ENCODE data around the gene ZBTB3.

Gene ZBTB3

GRCh38 chr11:62719302-62719978, 34.5 kb downstream of the ZBTB3 start:
- peak overlapping the region in 1 of 2 donors; percentile 35 for H3K27ac Mint-ChIP-seq
- DNase-seq (no peak), ATAC-seq (replicated peaks) (no peak)
- peaks cover 11 to 34% of the 10 kb centered on the region in 2 donors for H3K4me1 Mint-ChIP-seq (ENCODE audit: low read depth in 2 of 2)
- H3K9me3 Mint-ChIP-seq = no peaks in the 10 kb centered on the region
- H3K27me3 Mint-ChIP-seq = no peaks in the 10 kb centered on the region
- H3K4me3 Mint-ChIP-seq = no peak overlapping the region
- H3K36me3 Mint-ChIP-seq (ENCODE audit: insufficient read depth) = peaks cover 100% of the 10 kb centered on the region

GRCh38 chr11:62716816-62717215, 37.1 kb downstream of the ZBTB3 start:
- peaks cover 4 to 29% of the 10 kb centered on the region in 2 donors for H3K4me1 Mint-ChIP-seq (ENCODE audit: low read depth in 2 of 2)
- no peaks in the 10 kb centered on the region for H3K9me3 Mint-ChIP-seq
- H3K27me3 Mint-ChIP-seq = no peaks in the 10 kb centered on the region
- ATAC-seq (replicated peaks) (no peak), DNase-seq (no peak)
- H3K4me3 Mint-ChIP-seq = no peak overlapping the region
- H3K27ac Mint-ChIP-seq = peak overlapping the region in 1 of 2 donors; percentile 41
- H3K36me3 Mint-ChIP-seq (ENCODE audit: insufficient read depth) = peaks cover 99% of the 10 kb centered on the region

DNA sequence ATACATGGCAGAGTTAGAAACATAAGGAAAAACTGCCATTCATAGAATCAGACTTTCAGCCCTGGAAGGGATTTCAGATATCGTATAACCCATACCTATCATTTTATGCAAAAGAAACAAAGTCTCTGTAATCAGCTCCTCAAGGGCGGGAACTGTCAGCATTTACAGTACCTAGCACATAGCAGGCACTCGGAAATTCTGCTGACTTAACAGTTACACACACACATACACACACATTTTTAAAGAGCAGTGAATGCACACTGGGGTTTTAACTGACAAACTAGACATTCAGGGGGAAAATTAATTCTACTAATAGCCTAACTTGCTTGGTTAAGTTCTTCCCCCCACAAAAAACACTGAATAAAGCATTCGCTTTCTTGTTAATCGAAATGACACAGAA, 37.8 kb downstream of the ZBTB3 start:
- H3K4me1 Mint-ChIP-seq (ENCODE audit: low read depth in 2 of 2) = peaks cover 4 to 29% of the 10 kb centered on the region in 2 donors
- DNase-seq (no peak), ATAC-seq (replicated peaks) (no peak)
- H3K36me3 Mint-ChIP-seq (ENCODE audit: insufficient read depth) = peaks cover 97% of the 10 kb centered on the region
- no peaks in the 10 kb centered on the region for H3K9me3 Mint-ChIP-seq
- no peaks in the 10 kb centered on the region for H3K27me3 Mint-ChIP-seq
- H3K4me3 Mint-ChIP-seq = no peak overlapping the region
- H3K27ac Mint-ChIP-seq = no peak overlapping the region

DNA sequence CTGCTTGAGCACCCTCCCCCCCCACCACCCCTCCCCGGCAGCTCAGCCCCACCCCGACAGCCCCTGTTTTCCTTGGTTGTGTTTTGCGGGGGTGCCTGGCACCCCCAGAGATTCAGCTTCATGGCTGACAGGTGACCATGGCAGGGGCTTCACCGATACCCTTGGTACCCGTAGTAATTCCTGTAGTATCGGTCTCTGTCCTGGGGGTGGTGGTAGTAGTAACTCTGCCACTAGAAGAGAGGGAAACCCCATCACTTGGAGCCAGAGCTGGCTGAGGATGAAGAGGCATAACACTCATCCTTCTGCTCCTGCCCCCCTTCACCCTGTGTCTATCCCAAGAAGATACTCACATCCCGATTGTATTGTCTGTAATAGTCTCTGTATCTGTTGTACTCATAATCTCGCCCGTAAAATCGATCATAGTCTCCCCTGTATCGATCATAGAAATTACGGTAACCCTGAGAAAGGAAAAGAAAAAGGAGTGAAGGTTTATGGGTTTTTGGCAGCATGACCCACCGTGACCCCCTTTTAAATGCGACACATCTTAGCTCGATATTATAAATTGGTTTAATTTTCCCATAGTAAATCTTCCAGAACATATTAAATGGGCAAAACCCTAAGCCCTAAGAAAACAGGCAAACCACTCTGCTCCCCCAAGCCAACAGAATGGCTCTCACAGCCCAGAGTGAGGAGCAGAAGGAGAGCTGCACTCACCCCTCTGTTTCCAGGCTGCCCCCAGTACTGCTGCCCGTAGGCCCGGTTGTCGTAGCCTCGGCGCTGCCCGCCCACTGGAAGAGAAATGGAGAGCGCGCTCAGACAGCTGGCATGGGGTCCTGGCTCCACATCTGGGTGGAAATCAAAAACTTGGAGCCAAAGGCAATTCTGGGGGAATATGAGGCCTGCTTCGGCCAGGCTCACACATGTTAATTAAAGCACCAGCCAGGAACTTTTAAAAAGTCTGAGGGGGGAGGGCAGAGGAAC, 38.5 kb downstream of the ZBTB3 start:
- ATAC-seq (replicated peaks) (no peak), DNase-seq (no peak)
- no peaks in the 10 kb centered on the region for H3K27me3 Mint-ChIP-seq
- peak overlapping the region in 1 of 2 donors; percentile 41 for H3K27ac Mint-ChIP-seq
- no peak overlapping the region for H3K4me3 Mint-ChIP-seq
- H3K4me1 Mint-ChIP-seq (ENCODE audit: low read depth in 2 of 2) = peaks cover 4 to 29% of the 10 kb centered on the region in 2 donors
- H3K36me3 Mint-ChIP-seq (ENCODE audit: insufficient read depth) = peaks cover 97% of the 10 kb centered on the region
- no peaks in the 10 kb centered on the region for H3K9me3 Mint-ChIP-seq

DNA sequence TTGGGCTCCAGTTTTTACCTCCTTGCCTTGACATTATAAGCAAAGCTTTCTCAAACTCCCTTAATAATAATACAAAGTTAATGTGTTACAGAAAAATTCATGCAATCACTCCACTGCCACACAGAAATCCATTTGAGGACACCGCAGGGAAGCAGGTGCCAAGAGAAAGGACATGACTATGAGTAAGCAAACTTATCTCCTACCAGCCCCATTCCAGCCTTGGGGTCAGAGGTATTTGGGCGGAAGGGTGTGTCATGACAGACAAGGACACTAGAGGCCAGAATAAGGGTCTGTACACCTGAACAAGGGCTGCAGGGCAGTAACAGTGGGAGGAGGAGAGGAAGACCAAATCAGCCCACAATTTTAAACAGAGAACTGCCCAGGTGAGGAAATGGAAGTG, 40.6 kb downstream of the ZBTB3 start:
- no peak overlapping the region for H3K27ac Mint-ChIP-seq
- no peaks in the 10 kb centered on the region for H3K27me3 Mint-ChIP-seq
- H3K36me3 Mint-ChIP-seq (ENCODE audit: insufficient read depth) = peaks cover 96% of the 10 kb centered on the region
- H3K4me3 Mint-ChIP-seq = no peak overlapping the region
- no peak for DNase-seq
- no peaks in the 10 kb centered on the region for H3K9me3 Mint-ChIP-seq
- peaks cover 17 to 36% of the 10 kb centered on the region in 2 donors for H3K4me1 Mint-ChIP-seq (ENCODE audit: low read depth in 2 of 2)
- ATAC-seq (replicated peaks) = no peak

GRCh38 chr11:62712861-62713260, 41.1 kb downstream of the ZBTB3 start:
- H3K27ac Mint-ChIP-seq = peak overlapping the region in 1 of 2 donors; percentile 61
- ATAC-seq (replicated peaks) (no peak), DNase-seq (no peak)
- H3K9me3 Mint-ChIP-seq = no peaks in the 10 kb centered on the region
- H3K36me3 Mint-ChIP-seq (ENCODE audit: insufficient read depth) = peaks cover 91% of the 10 kb centered on the region
- no peak overlapping the region for H3K4me3 Mint-ChIP-seq
- no peaks in the 10 kb centered on the region for H3K27me3 Mint-ChIP-seq
- H3K4me1 Mint-ChIP-seq (ENCODE audit: low read depth in 2 of 2) = peaks cover 19 to 31% of the 10 kb centered on the region in 2 donors

- peaks cover 20 to 30% of the 10 kb centered on the region in 2 donors for H3K4me1 Mint-ChIP-seq (ENCODE audit: low read depth in 2 of 2)
- H3K4me3 Mint-ChIP-seq = no peak overlapping the region
- no peak for ATAC-seq (replicated peaks)
- H3K9me3 Mint-ChIP-seq = no peaks in the 10 kb centered on the region
- peak overlapping the region in 1 of 2 donors; percentile 61 for H3K27ac Mint-ChIP-seq
- no peaks in the 10 kb centered on the region for H3K27me3 Mint-ChIP-seq
- no peak for DNase-seq
- H3K36me3 Mint-ChIP-seq (ENCODE audit: insufficient read depth) = peaks cover 86% of the 10 kb centered on the region
These were observed 41.6 kb downstream of the ZBTB3 start for GRCh38 chr11:62712276-62712812.

DNA sequence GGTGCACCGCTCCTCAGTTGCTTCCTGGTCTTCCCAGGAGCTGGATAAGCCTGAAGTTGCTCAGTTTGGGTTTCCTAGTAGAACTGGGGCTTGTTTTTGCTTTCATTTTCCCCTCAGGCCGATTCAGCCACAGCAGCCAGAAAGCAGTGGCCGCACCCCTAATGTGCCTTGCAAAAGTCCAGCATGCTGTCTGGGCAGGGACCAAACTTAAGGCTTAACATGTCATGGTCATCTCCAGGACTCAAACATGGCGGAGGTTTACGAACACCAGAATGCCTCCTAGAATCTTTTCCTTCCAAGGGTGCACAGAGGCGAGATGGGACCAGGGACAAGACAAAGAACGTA, 44.0 kb downstream of the ZBTB3 start:
- Mint-ChIP-seq H3K9me3 (no peaks in the 10 kb centered on the region), H3K27me3 (no peaks in the 10 kb centered on the region), H3K4me3 (peak overlapping the region; percentile 87 to 90), H3K36me3 (ENCODE audit: insufficient read depth) (peaks cover 79% of the 10 kb centered on the region), H3K4me1 (ENCODE audit: low read depth in 2 of 2) (peaks cover 35 to 38% of the 10 kb centered on the region in 2 donors), H3K27ac (peak overlapping the region; percentile 94 to 95)
- DNase-seq (no peak), ATAC-seq (replicated peaks) (no peak)

DNA sequence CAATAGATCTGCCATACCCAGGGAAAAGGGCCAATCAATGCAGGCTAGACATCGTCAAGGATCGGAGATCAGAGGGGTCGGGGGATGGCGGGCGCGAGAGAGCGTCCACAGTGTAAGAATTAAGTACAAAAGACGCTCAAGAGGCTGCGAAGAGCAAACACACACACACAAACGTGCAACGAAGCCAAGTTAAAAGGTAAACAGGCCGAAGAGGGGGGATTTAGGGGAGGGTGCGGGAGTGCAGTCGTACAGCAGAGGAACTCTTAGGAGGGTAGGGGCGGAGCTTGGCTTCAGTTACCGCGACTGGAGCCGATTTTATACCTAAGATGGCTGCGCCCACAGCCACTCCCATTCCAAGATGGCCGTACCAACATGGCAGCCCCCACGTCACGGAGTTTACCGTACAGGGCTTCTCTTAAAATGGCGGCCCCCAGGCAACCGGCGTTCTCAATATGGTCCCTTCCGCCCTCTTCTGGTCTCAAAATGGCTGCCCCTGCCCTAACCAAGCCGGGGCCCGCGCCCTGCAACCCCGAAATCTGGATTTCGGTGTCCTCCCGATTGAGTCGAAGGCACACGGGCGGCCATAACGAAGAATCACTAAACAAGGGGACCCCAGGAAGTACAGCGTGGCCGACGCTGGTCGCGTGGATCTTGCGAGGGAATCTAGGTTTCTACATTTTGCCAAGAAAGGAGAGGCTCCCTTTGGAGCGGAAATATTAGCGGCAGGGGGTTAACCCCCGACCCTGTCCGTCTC, 44.5 kb downstream of the ZBTB3 start:
- DNase-seq = peak; percentile 96 to 97 (median 96)
- Mint-ChIP-seq H3K4me1 (ENCODE audit: low read depth in 2 of 2) (peaks cover 35 to 37% of the 10 kb centered on the region in 2 donors), H3K27me3 (no peaks in the 10 kb centered on the region), H3K36me3 (ENCODE audit: insufficient read depth) (peaks cover 73% of the 10 kb centered on the region), H3K9me3 (no peaks in the 10 kb centered on the region), H3K4me3 (peak overlapping the region; percentile 87 to 90), H3K27ac (peak overlapping the region; percentile 94 to 95)
- ATAC-seq (replicated peaks) = peak; percentile 76

DNA sequence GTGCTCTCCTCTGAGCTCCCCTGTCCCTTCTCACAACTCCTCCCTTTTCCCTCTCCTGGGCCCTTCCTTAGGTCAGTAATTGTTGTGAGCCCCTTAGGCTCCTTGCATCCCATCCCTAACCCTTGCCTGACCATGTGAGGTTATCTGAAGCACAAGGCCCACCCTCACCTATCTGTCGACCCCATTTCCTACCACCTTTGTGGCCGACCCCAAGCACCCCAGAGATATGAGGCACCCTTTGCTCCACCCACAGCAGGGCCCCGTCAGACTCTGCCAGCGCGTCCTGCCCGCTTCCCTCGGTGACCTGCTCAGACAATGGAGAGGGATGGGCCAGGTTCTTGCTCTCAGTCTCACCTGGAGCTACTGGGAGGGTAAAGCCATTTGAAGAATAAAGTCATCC, 45.2 kb downstream of the ZBTB3 start:
- Mint-ChIP-seq H3K4me3 (peak overlapping the region; percentile 87 to 90), H3K36me3 (ENCODE audit: insufficient read depth) (peaks cover 68% of the 10 kb centered on the region), H3K9me3 (no peaks in the 10 kb centered on the region), H3K27ac (peak overlapping the region; percentile 94 to 95), H3K27me3 (no peaks in the 10 kb centered on the region), H3K4me1 (ENCODE audit: low read depth in 2 of 2) (peaks cover 35% of the 10 kb centered on the region in 2 donors)
- DNase-seq = peak in 1 of 3 experiments; percentile 24
- ATAC-seq (replicated peaks) = peak; percentile 13

DNA sequence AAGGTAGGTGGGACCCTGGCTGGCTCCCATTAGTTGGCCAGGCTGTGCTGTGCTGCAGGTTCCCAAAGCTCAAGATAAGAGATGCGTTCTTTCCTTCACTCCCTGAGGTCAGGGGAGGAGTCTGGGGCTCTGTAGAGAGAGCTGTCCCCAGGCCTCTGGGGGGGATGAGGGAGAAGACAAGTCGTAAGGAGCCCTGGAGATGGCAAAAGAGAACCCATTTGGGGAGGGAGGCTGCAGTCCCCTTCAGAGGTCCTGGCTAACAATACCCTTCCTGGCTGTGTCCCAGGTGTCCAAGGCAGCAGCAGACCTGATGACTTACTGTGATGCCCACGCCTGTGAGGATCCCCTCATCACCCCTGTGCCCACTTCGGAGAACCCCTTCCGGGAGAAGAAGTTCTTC, 45.6 kb downstream of the ZBTB3 start:
- Mint-ChIP-seq H3K4me1 (ENCODE audit: low read depth in 2 of 2) (peaks cover 31 to 35% of the 10 kb centered on the region in 2 donors), H3K36me3 (ENCODE audit: insufficient read depth) (peaks cover 64% of the 10 kb centered on the region), H3K9me3 (no peaks in the 10 kb centered on the region), H3K27ac (peak overlapping the region; percentile 94 to 95), H3K4me3 (peak overlapping the region; percentile 87 to 90), H3K27me3 (no peaks in the 10 kb centered on the region)
- no peak for ATAC-seq (replicated peaks)
- no peak for DNase-seq

DNA sequence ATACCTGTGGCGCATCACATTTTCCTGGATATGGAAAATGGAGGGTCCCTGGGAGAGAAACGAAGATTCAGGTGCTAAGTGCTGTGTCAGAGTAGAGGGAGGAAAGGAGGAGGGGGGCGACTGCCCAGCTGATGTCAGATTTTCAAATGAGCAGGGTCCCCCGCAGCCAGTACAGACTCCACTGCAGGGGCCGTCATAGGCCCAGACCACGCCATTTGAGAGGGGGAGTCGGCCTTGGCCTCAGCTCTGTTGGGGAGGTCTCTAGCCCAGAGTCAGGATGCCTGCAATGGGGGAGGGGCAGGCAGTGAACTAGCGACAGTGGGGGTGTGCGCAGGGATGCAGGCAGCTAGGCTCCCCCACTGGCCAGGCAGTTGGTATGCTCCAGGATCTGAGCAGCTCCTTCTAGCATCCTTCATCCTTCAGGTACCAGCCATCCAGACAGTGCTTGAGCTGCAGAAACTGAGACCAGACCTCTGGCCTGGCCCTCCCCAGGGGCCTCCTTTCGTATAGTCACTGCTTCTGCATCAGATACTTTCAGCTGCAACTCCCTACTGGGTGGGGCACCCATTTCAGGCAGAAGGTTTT, 46.6 kb downstream of the ZBTB3 start, which contains the start of the genes BSCL2 and GNG3:
BSCL2 (minus strand) TSS at position 148 of the 585 bp plus-strand sequence. CDS start 229 bp downstream, outside the sequence.
GNG3 (plus strand) TSS at position 400 of the 585 bp plus-strand sequence. CDS start 620 bp downstream, outside the sequence.
- H3K4me1 Mint-ChIP-seq (ENCODE audit: low read depth in 2 of 2) = peaks cover 29 to 35% of the 10 kb centered on the region in 2 donors
- no peaks in the 10 kb centered on the region for H3K9me3 Mint-ChIP-seq
- H3K27ac Mint-ChIP-seq = peak within 1 kb of the TSS; percentile 94 to 95
- no peaks in the 10 kb centered on the region for H3K27me3 Mint-ChIP-seq
- H3K4me3 Mint-ChIP-seq = peak within 1 kb of the TSS; percentile 89 to 90
- peaks cover 53% of the 10 kb centered on the region for H3K36me3 Mint-ChIP-seq (ENCODE audit: insufficient read depth)
- ATAC-seq (replicated peaks) (no peak), DNase-seq (no peak)
